ENCODE measurements around the gene MICAL2.

Gene MICAL2, protein sequence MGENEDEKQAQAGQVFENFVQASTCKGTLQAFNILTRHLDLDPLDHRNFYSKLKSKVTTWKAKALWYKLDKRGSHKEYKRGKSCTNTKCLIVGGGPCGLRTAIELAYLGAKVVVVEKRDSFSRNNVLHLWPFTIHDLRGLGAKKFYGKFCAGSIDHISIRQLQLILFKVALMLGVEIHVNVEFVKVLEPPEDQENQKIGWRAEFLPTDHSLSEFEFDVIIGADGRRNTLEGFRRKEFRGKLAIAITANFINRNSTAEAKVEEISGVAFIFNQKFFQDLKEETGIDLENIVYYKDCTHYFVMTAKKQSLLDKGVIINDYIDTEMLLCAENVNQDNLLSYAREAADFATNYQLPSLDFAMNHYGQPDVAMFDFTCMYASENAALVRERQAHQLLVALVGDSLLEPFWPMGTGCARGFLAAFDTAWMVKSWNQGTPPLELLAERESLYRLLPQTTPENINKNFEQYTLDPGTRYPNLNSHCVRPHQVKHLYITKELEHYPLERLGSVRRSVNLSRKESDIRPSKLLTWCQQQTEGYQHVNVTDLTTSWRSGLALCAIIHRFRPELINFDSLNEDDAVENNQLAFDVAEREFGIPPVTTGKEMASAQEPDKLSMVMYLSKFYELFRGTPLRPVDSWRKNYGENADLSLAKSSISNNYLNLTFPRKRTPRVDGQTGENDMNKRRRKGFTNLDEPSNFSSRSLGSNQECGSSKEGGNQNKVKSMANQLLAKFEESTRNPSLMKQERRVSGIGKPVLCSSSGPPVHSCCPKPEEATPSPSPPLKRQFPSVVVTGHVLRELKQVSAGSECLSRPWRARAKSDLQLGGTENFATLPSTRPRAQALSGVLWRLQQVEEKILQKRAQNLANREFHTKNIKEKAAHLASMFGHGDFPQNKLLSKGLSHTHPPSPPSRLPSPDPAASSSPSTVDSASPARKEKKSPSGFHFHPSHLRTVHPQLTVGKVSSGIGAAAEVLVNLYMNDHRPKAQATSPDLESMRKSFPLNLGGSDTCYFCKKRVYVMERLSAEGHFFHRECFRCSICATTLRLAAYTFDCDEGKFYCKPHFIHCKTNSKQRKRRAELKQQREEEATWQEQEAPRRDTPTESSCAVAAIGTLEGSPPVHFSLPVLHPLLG

GRCh38 chr11:12110201-12110713, at the start of gene MICAL2:
MICAL2 (plus strand) TSS chr11:12110590; CDS start chr11:12162156, 51,566 bp downstream.
- DNase-seq = peak; percentile 8

- no peak for DNase-seq
Measured at GRCh38 chr11:12061851-12062560, 48.4 kb upstream of the MICAL2 start.

- DNase-seq = no peak
Measured at GRCh38 chr11:12063251-12063650, 47.1 kb upstream of the MICAL2 start.

DNA sequence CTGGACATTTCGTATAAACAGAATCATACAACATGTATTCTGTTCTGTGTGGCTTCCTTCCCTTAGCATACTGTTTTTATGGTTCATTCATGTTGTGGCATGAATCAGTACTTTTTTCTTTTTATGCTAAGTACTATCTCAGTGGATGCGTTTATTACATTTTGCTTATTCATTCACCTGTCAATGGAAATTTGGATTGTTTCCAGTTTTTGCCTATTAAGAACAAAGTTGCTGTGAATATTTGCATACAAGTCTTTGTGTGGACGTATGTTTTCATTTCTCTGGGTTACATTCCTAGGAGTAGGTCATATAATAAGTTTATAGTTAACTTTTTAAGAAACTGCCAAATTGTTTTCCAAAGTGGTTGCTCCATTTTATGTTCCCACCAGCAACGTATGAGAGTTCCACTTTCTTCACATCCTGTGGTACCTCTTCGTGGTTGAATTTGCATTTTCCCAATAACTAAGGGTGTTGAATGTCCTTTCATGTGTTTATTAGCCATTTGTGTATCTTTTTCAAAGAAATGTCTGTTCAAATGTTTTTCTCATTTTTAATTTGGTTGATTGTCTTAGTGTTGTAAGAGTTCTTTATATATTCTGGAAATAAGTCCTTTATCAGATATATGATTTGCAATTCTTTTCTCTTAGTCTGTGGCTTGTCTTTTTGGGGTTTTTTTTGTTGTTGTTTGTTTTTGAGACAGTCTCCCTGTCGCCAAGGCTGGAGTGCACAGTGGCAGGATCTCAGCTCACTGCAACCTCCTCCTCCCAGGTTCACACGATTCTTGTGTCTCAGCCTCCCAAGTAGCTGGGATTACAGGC, 46.0 kb upstream of the MICAL2 start:
- DNase-seq = no peak

- no peak for DNase-seq
Measured at GRCh38 chr11:12064954-12065280, 45.5 kb upstream of the MICAL2 start.

- DNase-seq = no peak
Measured at GRCh38 chr11:12066056-12066798, 44.2 kb upstream of the MICAL2 start.

DNA sequence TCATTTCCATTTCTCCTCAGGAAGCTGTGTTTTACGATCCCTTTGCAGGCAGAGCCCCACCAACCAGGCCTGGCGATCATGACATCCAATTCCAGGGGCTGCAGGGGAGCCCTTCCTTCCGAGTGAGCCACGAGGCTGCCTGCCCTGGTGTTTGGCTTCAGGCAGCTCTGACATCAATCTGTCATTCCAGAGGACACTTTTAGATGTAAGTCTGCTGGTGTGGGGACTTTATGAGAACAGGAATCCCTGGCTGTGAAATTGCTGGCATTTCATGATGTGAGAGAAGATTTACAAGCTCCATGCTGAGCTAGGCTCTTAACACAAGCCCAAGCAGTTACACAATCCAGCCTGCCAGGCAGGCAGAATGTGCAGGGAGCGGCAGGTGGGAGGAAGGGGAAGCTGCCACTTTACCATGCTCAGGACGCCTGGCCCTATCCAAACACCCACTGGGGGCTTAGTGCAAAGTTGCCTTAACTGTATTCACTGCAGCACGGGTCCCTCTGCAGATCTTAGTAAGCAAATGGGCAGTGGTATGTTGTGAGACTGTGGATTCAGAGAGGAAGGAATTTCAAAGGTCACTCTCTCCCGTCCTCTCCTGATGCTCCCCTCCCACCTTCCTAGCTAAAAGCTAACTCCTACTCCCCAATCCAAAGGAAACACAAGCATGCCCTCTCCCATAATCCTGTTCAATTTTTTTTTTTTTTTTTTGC, 43.4 kb upstream of the MICAL2 start:
- no peak for DNase-seq

GRCh38 chr11:12067796-12068357, 42.5 kb upstream of the MICAL2 start:
- no peak for DNase-seq

GRCh38 chr11:12069066-12069676, 41.2 kb upstream of the MICAL2 start:
- DNase-seq = no peak

- no peak for DNase-seq
Measured at GRCh38 chr11:12070446-12071267, 39.7 kb upstream of the MICAL2 start.

- DNase-seq = no peak
Measured at GRCh38 chr11:12071574-12071973, 38.8 kb upstream of the MICAL2 start.

DNA sequence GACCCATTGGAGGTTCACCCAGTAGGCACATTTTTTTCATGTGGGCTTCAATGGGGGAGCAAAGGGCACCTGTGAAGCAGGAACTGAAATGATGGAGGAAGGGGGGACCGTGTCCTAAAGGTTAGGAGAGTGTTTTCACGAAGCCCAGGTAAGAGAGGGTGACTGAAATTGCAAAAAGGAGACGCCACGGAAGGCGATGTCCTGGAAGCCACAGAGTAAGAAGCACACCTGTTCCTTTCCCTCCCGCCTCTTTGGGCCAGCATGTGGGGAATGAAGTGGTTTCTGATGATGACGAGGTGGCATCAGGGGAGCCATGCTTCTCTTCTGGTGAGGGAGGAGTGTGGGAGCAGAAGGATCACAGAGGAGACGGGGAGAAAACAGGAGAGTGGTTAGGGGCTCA, 37.0 kb upstream of the MICAL2 start:
- DNase-seq = no peak

DNA sequence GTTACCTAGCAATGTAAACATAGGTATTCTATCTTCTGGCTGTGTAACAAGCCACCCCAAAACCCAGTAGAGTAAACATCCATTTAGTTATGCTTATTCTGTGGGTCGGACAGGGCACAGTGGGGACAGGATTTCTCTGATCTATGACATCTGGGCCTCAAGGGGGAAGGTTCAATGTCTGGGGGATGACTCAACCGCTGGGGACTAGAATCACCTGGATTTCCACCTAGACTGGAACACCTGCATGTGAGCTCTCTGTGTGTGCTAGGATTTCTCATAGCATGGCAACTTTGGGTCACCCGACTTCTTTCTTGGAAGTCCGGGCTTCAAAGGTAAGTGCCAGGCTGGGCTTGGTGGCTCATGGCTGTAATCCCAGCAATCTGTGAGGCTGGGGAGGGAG, 36.5 kb upstream of the MICAL2 start:
- DNase-seq = no peak

DNA sequence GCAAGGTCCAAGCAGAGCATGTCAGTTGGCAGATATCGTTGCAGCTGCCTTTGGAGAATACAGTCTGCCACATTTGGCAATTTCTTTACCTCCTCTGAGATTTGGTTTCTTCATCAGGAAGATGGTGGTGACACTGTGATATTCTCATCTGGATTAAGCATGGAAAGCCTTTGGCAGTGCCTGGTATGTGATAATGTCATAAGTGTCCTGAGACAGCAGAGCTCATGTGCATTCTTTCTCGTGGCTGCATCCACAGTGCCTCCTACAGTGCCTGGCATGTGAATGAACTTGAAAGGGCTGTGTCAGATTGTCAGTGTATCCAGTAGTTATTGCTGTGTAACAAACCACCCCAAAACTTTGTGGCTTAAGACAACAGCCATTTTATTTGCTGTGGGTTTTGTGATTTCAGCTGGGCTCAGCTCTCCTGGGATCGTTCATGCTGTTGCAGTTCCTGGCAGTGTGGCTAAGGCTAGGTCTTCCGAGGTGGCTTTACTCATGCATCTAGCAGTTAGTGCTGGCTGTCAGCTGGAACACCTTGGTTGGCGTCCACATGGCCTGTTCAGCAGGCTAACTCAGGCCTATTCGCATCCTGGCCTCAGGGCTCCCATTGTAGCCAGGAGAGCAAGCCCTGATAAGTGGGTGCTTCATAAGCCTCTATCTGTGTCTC, 35.7 kb upstream of the MICAL2 start:
- no peak for DNase-seq

DNA sequence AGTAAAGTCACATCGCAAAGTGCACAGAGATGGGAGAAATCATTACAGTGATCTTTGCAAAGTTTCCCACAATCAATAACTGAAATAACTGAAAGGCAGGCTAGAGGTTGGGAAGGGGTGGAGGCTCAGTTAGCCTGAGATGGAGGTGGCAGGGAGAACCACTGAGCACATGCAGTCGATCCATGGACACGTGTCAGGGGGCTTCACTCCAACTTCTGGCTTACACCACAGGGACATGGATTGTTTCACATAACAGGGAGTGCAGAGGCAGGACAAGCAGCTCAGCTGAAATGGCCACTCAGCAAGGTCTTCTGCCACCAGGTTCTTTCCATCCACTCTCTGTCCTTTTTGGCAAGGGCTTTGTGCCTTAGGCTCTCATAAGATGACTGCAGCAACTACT, 35.1 kb upstream of the MICAL2 start:
- no peak for DNase-seq

DNA sequence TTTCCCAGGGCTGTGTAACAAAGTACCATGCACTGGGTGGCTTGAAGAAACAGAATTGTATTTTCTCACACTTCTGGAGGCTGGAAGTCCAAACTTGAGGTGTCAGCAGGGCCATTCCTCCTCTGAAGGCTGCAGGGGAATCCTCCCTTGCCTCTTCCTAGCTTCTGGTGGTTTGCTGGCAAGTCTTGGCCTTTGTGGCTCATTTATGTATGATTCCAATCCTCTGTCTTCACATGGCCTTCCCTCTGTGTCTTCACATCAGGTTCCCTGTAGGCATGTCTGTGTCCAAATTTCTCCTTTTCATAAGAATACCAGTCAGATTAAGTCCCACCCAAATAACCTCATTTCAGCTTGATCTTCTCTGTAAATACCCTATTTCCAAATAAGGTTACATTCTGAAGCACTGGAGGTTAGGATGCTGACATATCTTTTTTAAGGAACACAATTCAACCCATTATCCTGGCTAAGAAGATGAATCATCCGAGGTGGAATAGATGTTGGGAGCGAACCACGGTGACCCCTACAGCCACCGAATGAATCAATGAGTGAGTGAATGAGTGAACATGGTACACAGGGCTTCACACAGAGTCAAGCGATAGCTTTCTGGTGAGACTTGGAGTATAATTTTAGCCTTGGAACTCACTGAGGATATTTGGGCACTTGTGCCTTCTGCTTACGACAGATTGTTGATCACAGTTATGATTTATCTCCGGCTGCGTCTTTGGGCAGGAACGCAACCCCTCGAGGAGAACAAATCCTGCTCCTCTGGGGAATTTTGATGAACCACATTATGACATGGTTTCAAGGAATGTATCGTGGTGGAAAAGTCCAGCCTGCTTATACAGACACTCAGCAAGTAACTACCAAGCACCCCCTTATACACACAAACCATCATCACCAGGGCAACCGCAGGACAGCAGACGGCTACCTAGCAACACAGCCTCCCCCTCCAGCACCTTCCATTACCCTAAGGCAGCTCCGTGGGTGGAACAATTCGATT, 34.3 kb upstream of the MICAL2 start:
- no peak for DNase-seq

Data from KG1 (cell line).